MCF 10A (cell line): ENCODE data around the gene IPPK. TPM values are rescaled to one million over a fixed set of nuclear protein-coding genes. Genes with fewer than 3 reads are reported as not detected.

Experiments
- Bru-seq: library from RNA; stranded (reverse); fragments of 400-500 nt; gene quantifications from one replicate; lab custom pipeline; 2021; lab: Mats Ljungman, UMichigan
- BruChase-seq, 2 experiments: library from RNA; stranded (reverse); fragments of 400-500 nt; gene quantifications; one replicate each; lab custom pipeline; 2021; lab: Mats Ljungman, UMichigan
- BruUV-seq: library from RNA; stranded (reverse); fragments of 400-500 nt; replicated peaks from 2 replicates; lab custom pipeline; 2021; lab: Mats Ljungman, UMichigan
- CTCF ChIA-PET: fragments of 300-600 bp; sonication (Branson Sonifier 250); formaldehyde crosslinking; extraction: SDS; loops from one replicate; lab custom pipeline; 2021; ENCODE audit warnings: antibody characterized with exemption, inconsistent platforms; lab: Yijun Ruan, JAX
- POLR2A ChIA-PET: fragments of 300-600, 350-650 bp; sonication (Branson Sonifier 250); formaldehyde crosslinking; extraction: SDS; loops from one replicate; lab custom pipeline; 2020; ENCODE audit warnings: antibody characterized with exemption, inconsistent platforms; lab: Yijun Ruan, JAX
- DNase-seq: peaks from one replicate; pipeline ENCODE4 v3.0.0-alpha.2; 2018; ENCODE audit not compliant: unreplicated experiment
- H3K27ac Mint-ChIP-seq: one replicate; pipeline ENCODE4 v1.8.0; 2022; ENCODE audit warnings: mild to moderate bottlenecking, low read depth, mixed read lengths; ENCODE audit not compliant: unreplicated experiment
- H3K27me3 Mint-ChIP-seq: one replicate; pipeline ENCODE4 v1.8.0; 2022; ENCODE audit warnings: mixed read lengths; ENCODE audit not compliant: insufficient read depth, unreplicated experiment
- H3K36me3 Mint-ChIP-seq: one replicate; pipeline ENCODE4 v1.8.0; 2022; ENCODE audit warnings: mild to moderate bottlenecking, moderate library complexity, mixed read lengths; ENCODE audit not compliant: insufficient read depth, unreplicated experiment
- H3K4me1 Mint-ChIP-seq: one replicate; pipeline ENCODE4 v1.8.0; 2022; ENCODE audit warnings: mixed read lengths; ENCODE audit not compliant: insufficient read depth, unreplicated experiment
- H3K4me3 Mint-ChIP-seq: one replicate; pipeline ENCODE4 v1.8.0; 2022; ENCODE audit warnings: mild to moderate bottlenecking, moderate library complexity, mixed read lengths; ENCODE audit not compliant: unreplicated experiment
- H3K9me3 Mint-ChIP-seq: one replicate; pipeline ENCODE4 v1.8.0; 2022; ENCODE audit warnings: mixed read lengths; ENCODE audit not compliant: unreplicated experiment
- intact Hi-C: fragments of 100-400 bp; cut with micrococcal nuclease; formaldehyde crosslinking; loops from 2 replicates; pipeline ENCODE4 v1.14.1; 2022
- long read RNA-seq: library from polyadenylated mRNA; stranded (forward); transcript quantifications from one replicate; pipeline ENCODE4 v2.0.0, GENCODE V29; 2022
- total RNA-seq: library from RNA; stranded (reverse); gene quantifications from 2 replicates; pipeline ENCODE4 v1.2.3, GENCODE V29; 2022
- TF ChIP-seq, protein P1 (sequence below): fragments of 200-600 bp; IDR thresholded peaks from one replicate; pipeline ENCODE4 v1.8.0; 2022; ENCODE audit warnings: antibody characterized with exemption, mild to moderate bottlenecking; ENCODE audit not compliant: unreplicated experiment

The IPPK gene, protein sequence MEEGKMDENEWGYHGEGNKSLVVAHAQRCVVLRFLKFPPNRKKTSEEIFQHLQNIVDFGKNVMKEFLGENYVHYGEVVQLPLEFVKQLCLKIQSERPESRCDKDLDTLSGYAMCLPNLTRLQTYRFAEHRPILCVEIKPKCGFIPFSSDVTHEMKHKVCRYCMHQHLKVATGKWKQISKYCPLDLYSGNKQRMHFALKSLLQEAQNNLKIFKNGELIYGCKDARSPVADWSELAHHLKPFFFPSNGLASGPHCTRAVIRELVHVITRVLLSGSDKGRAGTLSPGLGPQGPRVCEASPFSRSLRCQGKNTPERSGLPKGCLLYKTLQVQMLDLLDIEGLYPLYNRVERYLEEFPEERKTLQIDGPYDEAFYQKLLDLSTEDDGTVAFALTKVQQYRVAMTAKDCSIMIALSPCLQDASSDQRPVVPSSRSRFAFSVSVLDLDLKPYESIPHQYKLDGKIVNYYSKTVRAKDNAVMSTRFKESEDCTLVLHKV
- total RNA-seq (16.3 and 16.6 TPM in 2 replicates), Bru-seq, nascent RNA (percentile 79 among the genes with signal in this experiment), BruChase-seq, experiment 1, labeled RNA remaining after a 6-hour chase (percentile 70 among the genes with signal in this experiment), BruChase-seq, experiment 2, labeled RNA remaining after a 2-hour chase (percentile 83 among the genes with signal in this experiment)
- long read RNA-seq, full-length matches to known transcripts: 48 of 71 reads
- long read RNA-seq, partial matches to known transcripts: 8 of 71 reads
- long read RNA-seq, other reads (novel, unspliced or antisense): 15 of 71 reads

DNA sequence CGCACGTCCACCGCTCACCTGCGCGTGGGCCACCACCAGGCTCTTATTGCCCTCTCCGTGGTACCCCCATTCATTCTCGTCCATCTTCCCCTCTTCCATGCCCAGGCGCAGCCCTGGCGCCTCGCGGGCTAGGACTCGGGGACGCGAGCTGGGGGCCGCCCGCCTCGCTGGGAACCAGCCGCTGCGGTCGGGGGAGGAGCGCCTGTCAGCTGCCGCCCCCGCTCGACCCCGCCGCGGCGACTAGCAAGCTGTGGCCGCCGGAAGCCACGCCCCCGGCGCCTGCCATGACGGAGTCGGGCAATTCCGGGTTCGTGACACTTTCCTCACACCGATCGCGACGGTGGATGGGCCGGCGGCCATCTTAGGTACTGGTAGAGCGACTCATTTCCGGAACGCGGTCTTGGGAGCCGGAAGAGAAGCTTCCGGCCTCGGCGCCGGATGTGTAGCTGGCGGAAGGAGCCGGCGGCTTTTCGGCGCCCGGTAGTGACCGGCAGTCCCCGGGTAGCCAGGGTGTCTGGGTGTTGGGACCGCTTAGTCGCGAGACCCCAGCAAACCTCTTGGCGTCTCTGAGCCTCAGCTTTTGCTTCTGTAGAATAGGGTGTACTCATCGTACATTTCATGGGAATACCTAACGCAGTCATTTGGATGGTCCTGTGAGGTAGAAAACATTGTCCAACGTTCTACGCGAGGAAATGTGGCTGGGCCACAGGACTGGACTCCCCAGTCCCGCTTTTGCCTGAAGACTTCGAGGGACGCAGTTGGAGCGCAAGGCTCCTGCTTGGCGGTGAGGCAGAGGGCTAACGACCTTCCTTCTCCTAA lies at the start of gene IPPK:
IPPK (minus strand) TSS at position 242 of the 819 bp plus-strand sequence; CDS start at position 99, 143 bp downstream.
- peak; percentile 99 for DNase-seq
- intact Hi-C loops: loop anchor here (1.0 to 10.0 kb wide), 3 partner anchors 9 to 95 kb away; partner anchors contain the start of gene BICD2
- Mint-ChIP-seq H3K36me3 (peaks cover 18% of the 10 kb centered on the region), H3K4me3 (peak within 1 kb of the TSS; percentile 74), H3K4me1 (peaks cover 10% of the 10 kb centered on the region), H3K27ac (peak within 1 kb of the TSS; percentile 69), H3K27me3 (no peaks in the 10 kb centered on the region), H3K9me3 (no peaks in the 10 kb centered on the region)
- TF ChIP-seq, protein P1, sequence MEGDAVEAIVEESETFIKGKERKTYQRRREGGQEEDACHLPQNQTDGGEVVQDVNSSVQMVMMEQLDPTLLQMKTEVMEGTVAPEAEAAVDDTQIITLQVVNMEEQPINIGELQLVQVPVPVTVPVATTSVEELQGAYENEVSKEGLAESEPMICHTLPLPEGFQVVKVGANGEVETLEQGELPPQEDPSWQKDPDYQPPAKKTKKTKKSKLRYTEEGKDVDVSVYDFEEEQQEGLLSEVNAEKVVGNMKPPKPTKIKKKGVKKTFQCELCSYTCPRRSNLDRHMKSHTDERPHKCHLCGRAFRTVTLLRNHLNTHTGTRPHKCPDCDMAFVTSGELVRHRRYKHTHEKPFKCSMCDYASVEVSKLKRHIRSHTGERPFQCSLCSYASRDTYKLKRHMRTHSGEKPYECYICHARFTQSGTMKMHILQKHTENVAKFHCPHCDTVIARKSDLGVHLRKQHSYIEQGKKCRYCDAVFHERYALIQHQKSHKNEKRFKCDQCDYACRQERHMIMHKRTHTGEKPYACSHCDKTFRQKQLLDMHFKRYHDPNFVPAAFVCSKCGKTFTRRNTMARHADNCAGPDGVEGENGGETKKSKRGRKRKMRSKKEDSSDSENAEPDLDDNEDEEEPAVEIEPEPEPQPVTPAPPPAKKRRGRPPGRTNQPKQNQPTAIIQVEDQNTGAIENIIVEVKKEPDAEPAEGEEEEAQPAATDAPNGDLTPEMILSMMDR: no peak
- no TSS peak for BruUV-seq
- ChIA-PET POLR2A (interaction anchor here (0.6 to 4.4 kb wide), 33 partner anchors 10 to 555 kb away, joined by 3 to 68 read pairs (median 4); partner anchors contain the start of genes BICD2, CARD19, CENPP and IARS1), CTCF (interaction anchor here (0.6 to 2.1 kb wide), 7 partner anchors 14 to 533 kb away, joined by 3 to 8 read pairs (median 4); no protein-coding TSS in a partner anchor)

DNA sequence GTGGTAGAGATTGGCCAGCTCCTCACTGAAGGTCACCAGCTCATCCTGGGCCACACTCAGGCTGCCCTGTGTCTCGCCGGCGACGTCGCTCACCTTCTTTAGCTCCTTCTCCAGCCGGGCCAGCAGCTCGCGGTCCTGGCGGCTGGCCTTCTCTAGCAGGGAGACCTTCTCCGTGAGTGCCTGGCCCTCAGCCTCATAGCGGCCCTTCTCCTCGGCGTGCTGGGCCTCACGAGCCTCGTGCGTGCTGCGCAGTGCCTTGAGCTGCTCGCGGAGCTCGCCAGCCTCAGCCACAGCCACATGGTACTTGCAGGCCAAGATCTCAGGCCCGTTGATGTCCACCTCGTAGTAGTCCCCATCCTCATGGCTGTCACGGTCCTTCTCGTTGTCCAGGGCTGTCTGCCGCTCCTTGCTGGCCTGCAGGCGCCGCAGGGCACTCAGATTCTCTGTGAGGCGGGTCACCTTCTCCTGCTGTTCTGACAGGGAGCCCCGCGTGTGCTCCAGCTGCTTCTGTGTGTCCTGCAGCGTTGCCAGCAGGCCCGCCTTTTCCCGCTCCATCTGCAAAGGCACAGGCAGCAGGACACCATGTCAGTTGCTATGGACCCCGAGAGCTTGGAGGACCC lies 49.2 kb upstream of the IPPK start:
- TF ChIP-seq, protein P1: no peak
- BruUV-seq: no TSS peak
- DNase-seq: no peak
- CTCF ChIA-PET: interaction anchor here (1.1 to 1.4 kb wide), 3 partner anchors 52 to 413 kb away, joined by 3 read pairs; no protein-coding TSS in a partner anchor
- Mint-ChIP-seq H3K4me1 (peaks cover 21% of the 10 kb centered on the region), H3K27ac (no peak overlapping the region), H3K9me3 (no peaks in the 10 kb centered on the region), H3K36me3 (peaks cover 51% of the 10 kb centered on the region), H3K27me3 (no peaks in the 10 kb centered on the region), H3K4me3 (no peak overlapping the region)
- intact Hi-C loops: no loop called here
- POLR2A ChIA-PET: interaction anchor here (0.6 kb wide), 1 partner anchor 276 kb away, joined by 3 read pairs; no protein-coding TSS in a partner anchor

DNA sequence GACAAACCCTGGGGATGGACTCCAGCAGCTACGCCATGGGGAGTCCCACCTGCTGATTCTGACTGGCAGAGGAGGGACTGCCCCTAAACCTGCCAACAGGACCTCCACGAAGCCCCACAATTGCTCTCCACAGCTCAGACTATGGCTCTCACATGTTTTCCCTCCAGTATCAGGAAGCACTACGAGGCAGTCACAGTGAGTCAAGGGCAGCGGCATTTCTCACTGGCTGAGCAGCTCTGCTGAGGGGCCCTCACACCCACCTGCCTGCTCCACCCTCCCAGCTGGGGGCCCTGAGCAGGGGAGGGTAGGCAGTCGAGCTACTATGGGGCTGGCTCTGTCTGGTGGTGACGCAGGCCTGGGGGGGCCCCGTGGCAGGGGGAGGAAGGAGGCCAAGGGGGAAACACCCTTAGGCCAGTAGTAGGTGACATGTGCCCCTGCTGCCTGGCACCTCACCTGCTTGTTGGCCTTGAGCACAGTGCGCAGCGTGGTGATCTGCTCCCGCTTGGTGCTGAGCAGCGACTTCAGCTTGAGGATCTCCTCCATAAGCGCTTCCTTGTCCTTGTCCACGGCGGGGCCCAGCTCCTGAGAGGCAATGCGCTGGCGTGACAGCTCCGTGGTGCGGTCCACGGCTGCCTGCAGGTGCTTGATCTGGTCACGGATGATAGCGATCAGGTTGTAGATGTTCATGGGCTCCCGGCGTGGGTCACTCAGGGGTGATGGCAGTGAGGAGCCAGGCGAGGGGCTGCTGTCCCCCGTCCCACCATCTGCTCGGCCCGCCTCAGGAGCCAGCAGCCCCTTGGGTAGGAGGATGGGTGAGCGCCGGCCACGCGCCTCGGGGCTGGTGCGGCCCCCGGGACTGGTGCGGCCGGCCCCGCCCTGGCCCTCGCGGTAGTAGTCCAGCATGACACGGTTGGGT lies 48.4 kb upstream of the IPPK start:
- no peaks in the 10 kb centered on the region for H3K9me3 Mint-ChIP-seq
- DNase-seq: no peak
- H3K27me3 Mint-ChIP-seq: no peaks in the 10 kb centered on the region
- ChIA-PET POLR2A (interaction anchor here (0.6 to 1.2 kb wide), 5 partner anchors 30 to 1012 kb away, joined by 3 to 4 read pairs (median 3); partner anchors contain the start of gene IPPK), CTCF (interaction anchor here (1.0 to 3.9 kb wide), 11 partner anchors 27 to 414 kb away, joined by 3 to 28 read pairs (median 5); partner anchors contain the start of gene BICD2)
- intact Hi-C loops: no loop called here
- TF ChIP-seq, protein P1: no peak
- peaks cover 53% of the 10 kb centered on the region for H3K36me3 Mint-ChIP-seq
- H3K27ac Mint-ChIP-seq: no peak overlapping the region
- BruUV-seq: no TSS peak
- peaks cover 13% of the 10 kb centered on the region for H3K4me1 Mint-ChIP-seq
- H3K4me3 Mint-ChIP-seq: no peak overlapping the region
